GM18517 (cell line): Measurements from ENCODE around the gene SLC5A2.
"Not testable (repeated sequence)": the region's sequence is repeated elsewhere in the genome, so short reads cannot be mapped to it uniquely, and the experiment has no call there.

Source experiments
- ATAC-seq: cut with Tn5 transposase; IDR thresholded peaks from one replicate; pipeline ENCODE4 v1.9.1; 2021; ENCODE audit warnings: mild to moderate bottlenecking, moderate library complexity; ENCODE audit not compliant: unreplicated experiment

Gene SLC5A2

DNA sequence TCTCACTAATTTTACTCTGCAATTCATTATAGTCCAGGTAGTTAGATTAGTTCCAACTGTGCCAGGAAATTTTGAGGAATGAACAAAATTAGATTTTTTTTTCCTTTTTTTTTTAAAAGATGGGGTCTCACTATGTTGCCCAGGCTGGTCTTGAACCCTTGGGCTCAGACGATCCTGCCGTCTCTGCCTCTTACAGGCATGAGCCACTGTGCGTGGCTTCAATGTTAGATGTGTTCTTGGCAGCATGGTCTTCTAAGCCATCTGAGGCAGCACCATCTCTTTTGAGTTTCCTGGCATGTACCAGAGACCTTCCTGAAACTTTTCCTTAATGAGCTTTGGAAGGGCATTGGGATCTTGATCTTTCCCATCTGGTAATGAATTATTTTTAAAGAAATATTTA is 42.2 kb downstream of the SLC5A2 start:
- ATAC-seq = no peak

DNA sequence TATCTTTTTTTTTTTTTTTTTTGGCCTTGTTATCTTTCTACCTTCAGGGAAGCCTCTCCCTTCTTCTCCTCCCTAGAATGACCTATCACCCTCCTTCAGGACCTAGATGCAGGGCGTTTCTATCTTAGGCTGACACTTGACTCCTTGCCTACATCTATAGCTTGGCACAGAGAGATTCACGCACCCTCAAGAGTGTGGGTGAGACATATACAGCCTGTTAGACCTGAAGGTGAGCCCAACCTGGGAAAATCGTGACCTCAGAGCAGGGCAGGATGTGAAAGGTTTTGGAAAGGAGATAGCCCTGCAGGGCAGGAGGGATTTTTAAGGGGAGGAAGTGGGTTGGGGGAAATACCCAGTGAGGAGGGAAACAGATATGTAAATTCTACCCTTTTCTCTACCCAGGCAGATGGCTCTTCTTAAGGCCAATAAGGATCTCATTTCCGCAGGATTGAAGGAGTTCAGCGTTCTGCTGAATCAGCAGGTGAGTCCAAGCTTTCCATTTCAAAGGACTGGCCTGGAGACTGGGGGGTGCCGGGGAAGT is 44.9 kb downstream of the SLC5A2 start, which contains the start of gene AHSP:
AHSP (plus strand) TSS at position 167 of the 541 bp plus-strand sequence; CDS start at position 407, 240 bp downstream.
- no peak for ATAC-seq

DNA sequence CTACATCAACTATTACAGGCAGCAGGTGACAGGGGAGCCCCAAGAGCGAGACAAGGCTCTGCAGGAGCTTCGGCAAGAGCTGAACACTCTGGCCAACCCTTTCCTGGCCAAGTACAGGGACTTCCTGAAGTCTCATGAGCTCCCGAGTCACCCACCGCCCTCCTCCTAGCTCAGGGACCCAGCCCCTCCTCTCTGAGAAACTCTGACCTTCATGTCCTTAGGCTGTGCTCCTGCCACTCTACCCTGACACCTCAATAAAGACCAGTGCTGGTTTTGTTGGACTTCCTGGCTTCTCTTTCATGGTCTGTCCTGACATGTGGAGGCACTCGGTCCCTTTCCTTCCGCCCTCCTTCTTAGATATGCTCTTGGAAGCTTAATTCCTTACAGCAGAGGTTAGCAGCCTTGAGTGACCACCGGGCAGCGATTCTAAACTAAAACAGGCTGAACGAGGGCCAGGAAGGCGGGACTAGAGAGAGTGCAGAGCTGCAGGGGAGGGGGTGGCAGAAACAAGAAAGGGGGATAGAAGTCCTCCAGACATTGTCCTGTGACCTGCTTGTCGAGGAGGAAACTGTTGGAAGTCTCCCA is 45.7 kb downstream of the SLC5A2 start:
- ATAC-seq = no peak

DNA sequence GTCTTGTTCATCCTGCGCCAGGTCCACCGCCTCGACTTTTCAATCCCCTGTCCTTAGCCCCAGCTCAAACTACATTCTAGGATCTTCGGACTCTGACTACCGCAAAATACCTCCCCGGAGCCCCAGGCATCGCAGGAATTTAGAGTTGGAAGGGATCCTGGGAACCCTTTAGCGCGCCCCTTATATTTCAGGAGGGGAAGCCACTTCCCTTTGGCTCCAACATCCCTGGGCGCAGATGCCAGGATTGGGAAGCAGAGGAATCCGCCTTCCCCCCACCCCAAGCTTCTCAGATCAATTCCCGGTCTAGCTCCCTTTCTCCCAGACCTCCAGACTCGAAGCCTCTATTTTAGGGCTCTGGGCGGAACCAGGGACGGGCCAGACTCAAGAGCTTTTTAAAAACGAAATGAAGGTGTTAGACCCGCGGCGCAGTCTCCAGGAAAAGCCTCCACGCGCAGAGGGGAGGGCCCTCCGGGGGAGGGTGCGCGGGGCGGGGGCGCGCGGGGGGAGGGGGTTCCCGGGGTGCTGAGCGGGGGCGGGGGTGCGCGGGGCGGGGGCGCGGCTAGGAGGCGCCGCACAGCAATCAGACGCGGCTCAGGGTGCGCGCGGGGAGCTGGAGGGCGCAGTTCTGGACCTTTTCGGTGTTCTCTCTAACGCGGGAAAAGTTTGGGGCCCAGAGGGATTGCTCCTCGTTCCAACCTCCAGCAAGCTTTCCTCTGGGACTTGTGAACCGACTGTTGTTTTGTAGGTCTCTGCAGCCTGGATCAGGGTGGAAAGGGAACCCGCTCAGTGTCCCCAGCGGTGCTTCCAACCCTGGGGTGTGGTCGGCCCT is 46.4 kb downstream of the SLC5A2 start:
- ATAC-seq = no peak

DNA sequence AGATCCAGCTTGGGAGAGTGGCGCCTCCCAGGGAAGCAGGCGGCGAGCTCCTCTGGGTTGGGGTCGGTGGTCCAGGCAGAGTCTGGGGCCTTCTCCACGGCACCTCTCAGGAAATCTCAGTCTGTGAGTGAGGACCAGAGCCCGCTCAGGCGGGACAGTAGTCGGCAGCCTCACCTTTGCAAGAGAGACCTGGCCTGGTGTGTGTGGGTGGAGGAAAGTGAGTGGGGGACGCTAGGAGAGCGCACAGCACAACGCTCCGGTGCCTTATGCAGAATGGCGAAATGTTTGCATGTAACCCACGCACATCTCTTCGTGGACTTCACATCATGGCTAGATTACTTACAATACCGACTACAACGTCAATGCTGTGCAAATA is 47.0 kb downstream of the SLC5A2 start:
- no peak for ATAC-seq

DNA sequence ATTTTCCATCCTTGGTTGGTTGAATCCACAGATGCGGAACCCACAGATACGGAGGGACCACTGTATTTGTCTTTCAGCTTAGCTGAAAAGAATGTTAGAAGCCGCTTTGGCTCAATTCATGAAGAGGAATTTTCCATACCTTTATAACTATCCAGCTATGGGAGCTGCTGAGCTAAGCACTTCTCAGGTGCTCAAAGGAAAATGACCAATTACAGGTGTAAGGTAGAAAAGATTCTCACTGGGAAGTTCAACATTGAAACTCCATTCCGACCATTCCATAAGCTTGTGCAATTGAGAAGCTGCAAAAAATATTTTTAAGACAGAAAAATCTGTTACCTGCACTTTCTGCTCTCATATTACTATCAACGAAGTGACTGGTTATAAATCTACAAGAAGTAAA is 47.5 kb downstream of the SLC5A2 start:
- no peak for ATAC-seq

DNA sequence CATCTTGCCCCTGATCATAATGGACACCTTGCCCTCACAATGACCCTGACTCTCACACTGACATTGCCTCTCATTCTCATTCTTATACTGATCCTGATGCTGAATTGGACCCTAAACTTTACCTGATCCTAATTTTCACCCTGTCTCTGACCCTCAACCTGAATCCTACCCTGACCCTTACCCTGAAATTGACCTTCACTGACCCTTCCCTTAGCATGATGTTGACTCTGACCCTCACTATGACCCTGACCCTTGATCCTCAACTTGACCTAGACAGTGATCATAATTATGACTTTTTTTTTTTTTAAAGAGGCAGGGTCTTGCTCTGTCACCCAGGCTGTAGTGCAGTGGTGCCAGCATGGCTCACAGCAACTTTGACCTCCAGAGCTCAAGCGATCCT is 48.2 kb downstream of the SLC5A2 start:
- no peak for ATAC-seq

DNA sequence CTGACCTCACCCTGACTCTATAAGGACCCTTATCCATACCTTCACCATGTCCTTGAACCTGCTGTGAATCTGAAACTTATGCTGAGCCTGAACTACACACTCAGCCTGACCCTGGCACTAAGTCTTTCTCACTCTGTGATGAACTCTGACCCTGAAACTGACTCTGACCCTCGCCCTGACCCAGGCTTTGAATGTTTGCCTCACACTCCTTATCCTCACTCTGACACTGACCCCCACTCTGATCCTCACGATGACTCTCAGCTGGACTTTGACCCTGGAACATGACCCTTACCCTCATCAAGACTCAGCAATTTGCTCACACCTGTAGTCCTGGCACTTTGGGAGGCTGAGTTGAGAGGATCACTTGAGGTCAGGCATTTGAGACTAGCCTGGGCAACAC is 49.2 kb downstream of the SLC5A2 start:
- no peak for ATAC-seq

DNA sequence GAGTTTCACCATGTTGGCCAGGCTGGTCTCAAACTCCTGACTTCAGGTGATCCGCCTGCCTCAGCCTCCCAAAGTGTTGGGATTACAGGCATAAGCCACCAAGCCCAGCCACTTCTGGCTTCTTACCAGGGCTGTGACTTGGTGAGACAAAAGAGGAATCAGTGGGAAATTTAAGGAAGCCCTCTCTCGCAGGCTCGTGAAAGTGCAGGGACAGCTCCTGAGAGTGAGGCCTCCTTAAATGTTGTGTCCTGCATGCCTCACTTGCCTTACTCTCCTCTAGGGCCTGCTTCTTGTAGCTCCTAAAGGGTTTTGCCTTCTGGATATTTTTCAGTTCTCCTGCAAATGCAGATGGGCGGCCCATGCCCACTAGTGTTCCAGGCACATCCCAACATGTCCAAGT is 50.0 kb downstream of the SLC5A2 start:
- ATAC-seq = no peak

DNA sequence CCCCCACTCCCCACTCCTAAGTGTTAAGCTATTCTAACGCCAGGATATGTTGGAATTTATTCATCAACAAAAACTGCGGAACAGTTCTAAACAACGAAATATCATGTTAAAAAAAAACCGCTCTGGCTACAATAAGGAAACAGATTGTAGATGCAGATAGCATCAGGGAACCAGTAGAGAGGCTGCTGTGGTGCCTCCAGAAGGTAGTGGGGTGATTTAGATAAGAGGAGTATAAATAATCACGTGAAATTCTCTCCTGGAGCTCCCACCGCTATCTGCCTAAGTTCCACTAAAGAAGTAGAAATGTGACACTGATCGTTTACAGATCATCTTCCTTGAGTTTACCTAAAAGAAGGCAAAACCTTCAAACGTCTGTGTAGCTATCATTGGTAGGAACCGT is 52.8 kb downstream of the SLC5A2 start:
- ATAC-seq = no peak

DNA sequence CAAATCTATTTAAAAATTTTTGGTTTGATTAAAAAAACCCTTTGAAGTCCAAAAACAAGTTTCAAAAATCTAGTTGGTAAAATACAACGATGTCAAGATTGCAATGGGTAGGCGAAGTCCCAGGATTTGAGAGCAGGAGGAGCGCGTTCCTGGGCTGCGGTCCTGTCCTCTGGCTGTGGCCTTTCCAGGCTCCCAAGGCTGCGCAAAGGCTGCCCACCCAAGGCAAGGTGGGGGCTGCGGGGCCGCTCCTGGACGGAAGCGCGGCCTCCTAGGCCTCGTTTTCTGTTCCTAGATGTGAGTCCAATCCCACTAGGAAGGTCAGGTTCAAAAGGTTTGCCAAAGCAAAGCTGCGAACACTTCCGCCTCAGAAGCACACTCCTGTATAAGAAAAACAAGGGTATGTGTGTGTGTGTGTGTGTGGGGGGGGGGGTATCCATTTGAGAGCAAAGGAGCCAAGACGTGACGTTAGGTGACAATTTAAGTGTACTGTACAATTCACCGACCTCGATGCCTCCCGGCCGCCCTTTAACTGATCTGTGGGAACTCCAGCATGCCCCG is 54.0 kb downstream of the SLC5A2 start:
- no peak for ATAC-seq

DNA sequence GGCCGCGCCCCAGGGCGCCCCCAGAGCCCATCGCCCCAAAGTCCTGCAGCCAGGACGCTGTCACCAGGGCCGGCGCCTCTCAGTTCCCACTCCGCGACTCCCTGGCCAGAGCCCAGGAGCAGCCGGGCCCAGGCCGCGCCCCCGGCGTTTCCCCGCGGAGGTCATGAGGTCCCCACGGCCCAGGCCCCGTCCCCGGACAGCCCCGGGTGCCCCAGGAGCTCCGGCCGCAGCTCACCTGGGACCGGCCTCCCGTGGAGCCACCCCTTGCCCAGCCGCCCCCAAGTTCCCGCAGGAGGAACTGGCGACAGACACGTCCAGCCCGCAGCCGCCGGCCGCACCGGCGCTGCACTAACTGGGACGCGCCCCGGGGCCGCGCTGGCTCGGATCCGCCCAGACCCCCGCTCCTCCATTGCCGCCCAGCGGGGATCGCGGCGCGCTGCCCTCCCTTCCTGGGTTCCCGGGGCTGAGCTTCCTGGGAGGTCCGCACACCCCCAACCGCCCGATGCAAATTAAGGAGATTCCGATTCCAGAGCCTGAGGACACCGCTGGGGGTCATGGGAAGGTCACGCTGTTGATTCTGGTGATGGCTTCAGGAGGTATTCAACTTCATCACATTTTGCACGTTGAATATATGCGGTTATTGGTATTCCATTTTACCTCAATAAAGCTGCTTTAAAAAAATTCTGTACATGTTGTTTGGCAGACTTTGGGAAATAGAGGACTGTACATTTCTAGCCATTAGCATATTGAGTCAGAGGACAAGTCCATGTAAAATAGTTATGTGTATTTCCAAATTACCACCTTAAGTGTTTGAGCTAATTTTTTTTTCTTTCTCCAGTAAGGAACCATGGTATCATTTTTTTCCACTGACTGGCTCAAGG is 54.7 kb downstream of the SLC5A2 start:
- ATAC-seq = no peak

DNA sequence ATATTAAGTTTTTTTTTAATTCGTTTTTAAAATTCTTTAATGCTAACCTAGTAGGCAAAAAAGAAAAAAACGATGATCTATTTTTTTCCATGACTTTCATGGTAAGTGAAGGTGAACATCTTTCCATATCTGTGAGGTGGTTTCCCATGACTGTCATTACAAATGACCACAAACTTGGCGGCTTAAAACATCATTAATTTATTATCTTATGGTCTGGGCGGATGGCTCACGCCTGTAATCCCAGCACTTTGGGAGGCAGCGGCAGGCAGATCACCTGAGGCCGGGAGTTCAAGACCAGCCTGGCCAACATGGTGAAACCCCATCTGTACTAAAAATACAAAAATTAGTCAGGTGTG is 55.3 kb downstream of the SLC5A2 start:
- not testable (repeated sequence) for ATAC-seq

DNA sequence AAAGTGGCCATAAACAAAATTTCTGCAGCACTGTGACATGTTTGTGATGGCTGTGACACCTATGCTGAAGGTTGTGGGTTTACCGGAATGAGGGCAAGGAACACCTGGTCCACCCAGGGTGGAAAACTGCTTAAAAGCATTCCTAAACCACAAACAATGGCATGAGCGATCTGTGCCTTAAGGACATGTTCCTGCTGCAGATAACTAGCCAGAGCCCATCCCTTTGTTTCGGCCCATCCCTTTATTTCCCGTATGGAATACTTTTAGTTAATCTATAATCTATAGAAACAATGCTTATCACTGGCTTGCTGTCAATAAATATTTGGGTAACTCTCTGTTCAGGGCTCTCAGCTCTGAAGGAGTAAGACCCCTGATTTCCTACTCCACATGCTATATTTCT is 56.8 kb downstream of the SLC5A2 start:
- not testable (repeated sequence) for ATAC-seq
